Stimulated activated effector memory CD8-positive, alpha-beta T cell treated with anti-CD3 and anti-CD28 coated beads, Interleukin-12 subunit alpha, Interleukin-12 subunit beta, amount 100 ng/mL, for 72 hours (primary cell): ENCODE results near the gene S100A7A.

Source experiments
- ATAC-seq: fragments of 150-1000 bp; cut with Tn5 transposase; 2 replicates; pipeline ENCODE4 v1.10.0; 2021
- DNase-seq, 2 donors: peaks; one replicate each; pipeline ENCODE4 v3.0.0; 2021 to 2022; ENCODE audit warnings: low spot score in 2 of 2
- H3K27ac Mint-ChIP-seq: one replicate; pipeline ENCODE4 v1.8.0; 2022; ENCODE audit warnings: mild to moderate bottlenecking, mixed read lengths
- H3K36me3 Mint-ChIP-seq: one replicate; pipeline ENCODE4 v1.8.0; 2022; ENCODE audit warnings: mild to moderate bottlenecking, mixed read lengths
- H3K4me1 Mint-ChIP-seq: one replicate; pipeline ENCODE4 v1.8.0; 2022; ENCODE audit warnings: mixed read lengths
- H3K4me3 Mint-ChIP-seq: one replicate; pipeline ENCODE4 v1.8.0; 2022; ENCODE audit warnings: mild to moderate bottlenecking, mixed read lengths
- H3K9me3 Mint-ChIP-seq: one replicate; pipeline ENCODE4 v1.8.0; 2022; ENCODE audit warnings: mixed read lengths

S100A7A gene

DNA sequence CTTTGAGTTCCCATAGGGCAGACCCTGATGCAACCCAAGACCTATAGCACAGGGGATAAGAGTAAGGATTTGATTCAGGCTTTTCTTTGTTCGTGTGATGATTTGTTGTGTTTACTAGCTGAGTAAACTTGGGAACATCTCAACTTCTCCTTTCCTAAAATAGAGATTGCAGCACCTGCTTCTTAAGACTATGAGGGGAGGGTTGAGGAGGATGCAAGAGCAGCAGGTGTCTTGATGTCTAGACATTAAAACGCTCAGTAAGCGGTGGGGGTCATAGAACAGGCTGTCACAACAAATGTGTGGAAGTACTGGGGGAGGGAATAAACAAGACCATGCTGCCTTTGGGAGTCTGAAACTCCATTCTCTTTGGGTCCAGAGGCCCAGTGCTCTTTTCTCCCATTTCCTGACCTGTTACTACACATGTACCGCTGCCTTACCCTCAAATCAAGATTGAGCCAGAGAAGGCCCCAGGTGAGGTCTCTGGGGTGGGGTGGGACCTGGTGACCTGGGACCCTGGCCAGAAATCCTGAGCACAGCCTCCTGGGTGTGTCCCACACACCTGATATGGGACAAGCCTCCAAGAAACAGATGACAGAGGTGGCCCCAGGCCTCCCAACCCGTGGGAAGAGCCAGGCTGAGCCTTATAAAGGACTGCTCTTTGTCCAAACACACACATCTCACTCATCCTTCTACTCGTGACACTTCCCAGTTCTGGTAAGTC is at the start of gene S100A7A:
TSS of gene S100A7A (plus strand) at position 671 of the 721 bp plus-strand sequence. CDS start 1,563 bp downstream, outside the sequence.
- ATAC-seq = no peak
- H3K9me3 Mint-ChIP-seq = no peaks in the 10 kb centered on the region
- H3K36me3 Mint-ChIP-seq = no peaks in the 10 kb centered on the region
- DNase-seq = no peak
- no peaks in the 10 kb centered on the region for H3K4me1 Mint-ChIP-seq
- H3K27ac Mint-ChIP-seq = no peak within 1 kb of the TSS
- no peak within 1 kb of the TSS for H3K4me3 Mint-ChIP-seq

DNA sequence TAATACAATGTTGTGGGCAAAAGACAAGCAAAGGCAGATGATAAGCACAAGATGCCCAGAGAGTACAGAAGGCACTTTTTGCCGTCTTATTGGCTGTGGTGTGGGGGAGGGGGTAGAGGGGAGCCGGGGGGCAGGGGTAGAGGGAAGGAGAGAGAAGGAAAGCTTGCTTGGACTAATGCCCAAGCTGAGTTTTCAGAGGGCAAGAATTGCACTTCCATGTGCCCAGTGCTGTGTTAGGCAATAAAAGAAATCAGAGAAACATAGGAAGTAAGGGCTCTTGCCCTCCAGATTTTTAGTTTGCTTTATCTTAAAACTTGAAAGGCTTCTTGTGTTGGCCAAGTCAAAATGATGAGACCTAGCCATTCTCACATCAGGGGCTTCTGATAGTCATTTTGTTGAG is 49.2 kb upstream of the S100A7A start:
- H3K36me3 Mint-ChIP-seq = no peaks in the 10 kb centered on the region
- no peak for ATAC-seq
- DNase-seq = no peak
- H3K9me3 Mint-ChIP-seq = no peaks in the 10 kb centered on the region
- no peaks in the 10 kb centered on the region for H3K4me1 Mint-ChIP-seq
- H3K27ac Mint-ChIP-seq = no peak overlapping the region
- H3K4me3 Mint-ChIP-seq = no peak overlapping the region

DNA sequence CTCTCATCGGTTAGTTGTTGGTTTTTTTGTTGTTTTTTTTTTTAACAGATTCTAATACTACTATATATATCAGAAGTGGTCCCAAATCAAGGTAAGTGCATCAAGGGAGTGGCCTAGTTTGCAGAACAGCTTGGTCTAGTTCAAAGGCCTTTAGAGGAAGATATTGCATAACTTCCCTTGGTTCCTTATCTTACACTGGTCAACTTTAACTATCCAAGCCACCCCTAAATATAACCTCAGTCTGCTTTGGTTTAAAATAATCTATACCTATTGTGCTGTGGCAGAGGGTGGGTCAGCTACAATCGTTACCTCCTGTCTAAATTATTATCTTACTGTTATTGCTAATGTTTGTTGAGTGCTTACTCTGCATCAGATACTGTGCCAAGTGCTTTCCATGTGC is 47.8 kb upstream of the S100A7A start:
- no peaks in the 10 kb centered on the region for H3K9me3 Mint-ChIP-seq
- no peak overlapping the region for H3K27ac Mint-ChIP-seq
- H3K4me3 Mint-ChIP-seq = no peak overlapping the region
- no peaks in the 10 kb centered on the region for H3K4me1 Mint-ChIP-seq
- no peak for DNase-seq
- no peaks in the 10 kb centered on the region for H3K36me3 Mint-ChIP-seq
- ATAC-seq = no peak

DNA sequence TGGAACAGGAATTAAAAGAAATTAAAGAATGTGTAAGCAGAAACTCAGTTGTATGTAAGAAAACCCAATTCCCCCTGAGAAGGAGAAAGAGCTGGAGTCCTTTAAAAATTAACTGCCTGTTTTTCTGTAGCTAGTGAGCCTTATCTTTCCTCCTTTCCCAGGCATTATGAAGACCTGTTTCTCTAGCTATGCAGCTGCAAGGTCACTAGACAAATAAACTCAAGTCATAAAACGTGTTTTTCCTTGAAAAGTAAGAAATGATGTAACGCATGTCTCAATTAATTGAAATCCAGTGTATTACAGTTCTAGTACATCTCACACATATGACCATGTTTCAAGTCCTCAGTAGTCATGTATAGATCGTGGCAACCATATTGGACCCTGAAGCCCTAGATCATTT is 46.2 kb upstream of the S100A7A start:
- Mint-ChIP-seq H3K4me1 (no peaks in the 10 kb centered on the region), H3K27ac (no peak overlapping the region), H3K9me3 (no peaks in the 10 kb centered on the region), H3K4me3 (no peak overlapping the region), H3K36me3 (no peaks in the 10 kb centered on the region)
- ATAC-seq = no peak
- no peak for DNase-seq

DNA sequence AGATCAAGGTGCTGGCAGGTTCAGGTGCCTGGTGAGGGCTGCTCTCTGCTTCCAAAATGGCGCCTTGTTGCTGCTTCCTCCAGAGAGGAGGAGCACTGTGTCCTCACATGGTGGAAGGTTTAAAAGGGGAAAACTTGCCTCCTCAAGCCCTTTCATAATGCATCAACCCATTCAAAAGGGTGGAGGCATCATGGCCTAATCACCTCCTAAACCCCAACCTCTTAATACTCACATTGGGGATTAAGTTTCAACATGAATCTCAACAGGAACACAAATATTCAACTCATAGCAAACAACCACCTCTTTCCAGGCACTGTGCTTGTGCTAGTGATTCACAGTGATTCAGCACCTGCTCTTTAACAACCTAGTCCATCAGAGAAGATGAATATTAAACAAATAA is 45.1 kb upstream of the S100A7A start:
- Mint-ChIP-seq H3K4me1 (no peaks in the 10 kb centered on the region), H3K36me3 (no peaks in the 10 kb centered on the region), H3K9me3 (no peaks in the 10 kb centered on the region), H3K4me3 (no peak overlapping the region), H3K27ac (no peak overlapping the region)
- no peak for ATAC-seq
- DNase-seq = no peak

DNA sequence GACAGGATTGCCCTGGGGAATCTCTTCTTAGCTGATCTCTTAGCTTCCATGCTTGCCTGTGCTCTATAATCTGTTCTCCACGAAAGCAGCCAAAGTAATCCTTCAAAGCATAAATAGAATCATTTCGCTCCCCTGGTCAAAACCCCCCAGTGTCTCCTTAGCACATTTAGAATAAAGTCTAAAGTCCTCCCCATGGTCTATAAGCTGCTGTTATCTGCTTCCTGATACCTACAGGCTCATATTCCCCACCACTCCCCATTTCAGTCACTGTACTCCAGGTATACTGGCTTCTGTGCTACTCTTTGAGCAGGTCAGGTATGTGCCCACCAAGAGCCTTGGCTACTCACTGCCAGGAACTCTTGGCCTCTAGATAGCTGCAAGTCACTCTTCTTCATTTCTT is 43.7 kb upstream of the S100A7A start:
- H3K4me1 Mint-ChIP-seq = no peaks in the 10 kb centered on the region
- DNase-seq (no peak), ATAC-seq (no peak)
- H3K36me3 Mint-ChIP-seq = no peaks in the 10 kb centered on the region
- H3K4me3 Mint-ChIP-seq = no peak overlapping the region
- H3K9me3 Mint-ChIP-seq = no peaks in the 10 kb centered on the region
- no peak overlapping the region for H3K27ac Mint-ChIP-seq

DNA sequence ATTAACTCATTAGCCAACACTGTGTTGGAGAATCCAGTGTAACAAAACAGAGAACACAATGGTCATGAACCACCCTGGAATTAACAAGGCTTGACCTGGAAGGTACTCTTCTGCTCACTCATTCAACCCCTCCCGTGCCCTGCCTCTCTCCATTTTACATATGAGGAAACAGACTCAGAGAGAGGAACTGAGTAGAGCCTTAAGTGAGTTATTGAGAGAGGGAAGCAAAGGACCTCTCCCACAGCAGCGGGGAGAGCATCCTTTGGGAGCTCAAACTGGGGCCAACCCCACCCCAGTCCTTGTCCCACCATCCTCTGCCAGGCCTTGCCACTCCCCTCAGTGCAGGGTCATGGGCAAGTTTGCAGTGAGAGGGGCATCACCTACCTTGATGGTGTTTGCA is 42.2 kb upstream of the S100A7A start:
- Mint-ChIP-seq H3K36me3 (no peaks in the 10 kb centered on the region), H3K27ac (no peak overlapping the region), H3K4me3 (no peak overlapping the region), H3K4me1 (no peaks in the 10 kb centered on the region), H3K9me3 (no peaks in the 10 kb centered on the region)
- ATAC-seq (no peak), DNase-seq (no peak)

DNA sequence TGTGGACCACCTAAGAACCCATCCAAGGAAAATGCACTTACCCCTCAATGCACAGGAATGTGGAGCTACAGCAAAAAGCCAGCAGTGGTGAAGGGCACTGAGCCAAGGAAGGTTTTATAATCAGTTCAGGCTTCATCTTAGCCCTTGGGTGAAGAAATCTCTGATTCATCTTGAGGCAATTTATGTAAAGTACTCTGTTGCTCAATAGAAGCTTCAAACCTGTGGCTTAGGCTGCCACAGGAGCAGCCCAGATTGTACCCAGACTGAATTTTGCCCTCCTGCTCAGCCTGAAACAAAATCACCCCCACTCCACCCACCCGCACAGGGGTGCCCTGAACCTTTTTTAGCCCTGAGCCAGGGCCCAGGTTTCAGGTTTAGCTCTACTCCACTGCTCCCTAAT is 40.8 kb upstream of the S100A7A start, which contains the start of gene S100A12:
TSS of gene S100A12 (minus strand) at position 111 of the 400 bp plus-strand sequence. CDS start 1,029 bp downstream, outside the sequence.
- Mint-ChIP-seq H3K4me3 (no peak within 1 kb of the TSS), H3K9me3 (no peaks in the 10 kb centered on the region), H3K27ac (no peak within 1 kb of the TSS), H3K4me1 (no peaks in the 10 kb centered on the region), H3K36me3 (no peaks in the 10 kb centered on the region)
- DNase-seq = no peak
- no peak for ATAC-seq

DNA sequence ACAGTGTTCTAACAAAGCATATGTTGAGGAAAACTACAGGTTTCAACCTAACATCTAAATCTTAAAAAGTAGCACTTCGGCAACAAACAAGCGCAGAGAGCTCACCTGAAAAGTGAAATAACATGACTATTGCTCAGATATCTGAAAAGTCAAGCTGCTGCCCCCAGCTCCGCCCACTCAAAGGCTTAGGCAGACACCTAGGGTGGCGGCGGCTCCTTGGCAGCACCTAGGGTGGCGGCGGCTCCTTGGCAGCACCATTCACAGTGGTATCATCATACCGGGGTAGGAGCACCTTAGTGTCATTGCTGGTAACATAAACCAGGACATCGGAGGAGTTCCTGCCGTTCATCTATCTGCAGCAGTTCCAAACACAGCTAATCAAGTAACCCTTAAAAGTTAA is 36.7 kb upstream of the S100A7A start:
- H3K9me3 Mint-ChIP-seq = peaks cover 11% of the 10 kb centered on the region
- no peaks in the 10 kb centered on the region for H3K36me3 Mint-ChIP-seq
- H3K4me1 Mint-ChIP-seq = no peaks in the 10 kb centered on the region
- DNase-seq = no peak
- no peak overlapping the region for H3K4me3 Mint-ChIP-seq
- ATAC-seq = no peak
- no peak overlapping the region for H3K27ac Mint-ChIP-seq

DNA sequence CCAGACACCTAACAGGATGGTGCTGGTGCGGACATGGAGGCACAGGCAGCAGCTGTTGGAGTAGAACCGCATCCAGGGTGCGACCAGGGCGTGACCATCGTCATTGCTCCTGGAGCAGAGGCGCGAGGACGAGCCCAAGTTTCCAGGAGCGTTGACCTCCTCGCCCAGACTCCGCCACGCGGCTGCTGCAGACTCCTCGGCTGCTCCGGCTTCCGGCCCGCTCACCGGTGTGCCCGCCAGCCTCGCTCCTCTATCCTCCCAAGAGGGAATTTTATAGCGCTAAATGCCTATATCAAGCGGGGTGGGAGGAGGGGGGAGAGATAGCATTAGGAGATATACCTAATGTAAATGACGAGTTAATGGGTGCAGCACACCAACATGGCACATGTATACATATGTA is 35.6 kb upstream of the S100A7A start:
- DNase-seq = no peak
- ATAC-seq = no peak
- no peak overlapping the region for H3K27ac Mint-ChIP-seq
- no peaks in the 10 kb centered on the region for H3K4me1 Mint-ChIP-seq
- no peaks in the 10 kb centered on the region for H3K36me3 Mint-ChIP-seq
- peaks cover 11% of the 10 kb centered on the region for H3K9me3 Mint-ChIP-seq
- no peak overlapping the region for H3K4me3 Mint-ChIP-seq

DNA sequence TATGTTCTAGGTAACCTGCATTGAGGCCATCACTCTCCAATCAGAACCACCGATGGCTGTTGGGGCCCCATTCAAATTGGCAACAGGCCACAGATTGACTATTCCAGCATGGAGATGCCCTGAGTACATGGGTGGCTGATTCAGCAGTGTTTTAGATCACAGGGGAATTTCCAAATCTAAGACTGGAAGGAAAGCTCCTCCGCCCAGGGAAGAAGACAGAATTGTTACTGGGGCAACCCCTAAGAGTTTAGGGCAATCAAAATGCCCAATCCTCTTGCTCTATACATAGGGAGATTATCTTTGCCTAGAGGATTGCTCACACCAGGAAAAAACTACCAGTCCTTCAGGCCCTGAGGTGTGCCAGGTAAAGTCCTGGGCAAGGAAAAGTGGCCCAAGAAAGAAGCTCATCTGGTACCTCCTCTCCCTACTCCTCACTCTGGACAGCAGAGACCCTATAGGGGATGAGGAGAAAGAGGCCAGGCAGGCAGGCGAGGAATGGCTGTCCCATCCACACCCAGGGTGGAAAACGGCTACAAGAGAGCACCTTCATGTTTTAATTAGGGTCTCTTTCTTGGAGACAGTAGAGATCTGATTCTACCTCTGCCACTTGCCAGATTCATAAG is 31.3 kb upstream of the S100A7A start:
- DNase-seq (no peak), ATAC-seq (no peak)
- H3K27ac Mint-ChIP-seq = no peak overlapping the region
- H3K36me3 Mint-ChIP-seq = no peaks in the 10 kb centered on the region
- no peak overlapping the region for H3K4me3 Mint-ChIP-seq
- H3K9me3 Mint-ChIP-seq = peaks cover 11% of the 10 kb centered on the region
- no peaks in the 10 kb centered on the region for H3K4me1 Mint-ChIP-seq

DNA sequence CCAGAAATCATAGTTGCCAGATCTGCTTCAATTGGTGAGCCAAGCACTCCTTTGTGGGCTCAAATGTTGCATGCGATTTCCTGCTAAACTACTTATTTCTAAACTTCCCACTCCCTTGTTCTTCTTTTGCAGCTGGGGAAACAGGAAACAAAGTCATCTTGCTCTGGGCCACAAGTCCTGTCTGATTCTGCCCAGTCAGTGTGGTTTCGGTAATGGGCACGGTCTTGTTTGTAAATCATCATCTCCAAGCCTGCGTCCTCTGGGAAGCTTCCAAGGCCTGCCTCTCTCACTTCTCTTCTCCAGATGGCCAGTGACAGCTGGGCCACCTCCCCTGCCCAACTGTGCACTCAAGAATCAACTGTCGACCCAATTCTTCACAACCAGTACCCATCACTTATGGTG is 29.8 kb upstream of the S100A7A start:
- H3K9me3 Mint-ChIP-seq = peaks cover 5% of the 10 kb centered on the region
- DNase-seq = no peak
- no peak for ATAC-seq
- no peak overlapping the region for H3K27ac Mint-ChIP-seq
- H3K4me3 Mint-ChIP-seq = no peak overlapping the region
- no peaks in the 10 kb centered on the region for H3K4me1 Mint-ChIP-seq
- H3K36me3 Mint-ChIP-seq = no peaks in the 10 kb centered on the region

DNA sequence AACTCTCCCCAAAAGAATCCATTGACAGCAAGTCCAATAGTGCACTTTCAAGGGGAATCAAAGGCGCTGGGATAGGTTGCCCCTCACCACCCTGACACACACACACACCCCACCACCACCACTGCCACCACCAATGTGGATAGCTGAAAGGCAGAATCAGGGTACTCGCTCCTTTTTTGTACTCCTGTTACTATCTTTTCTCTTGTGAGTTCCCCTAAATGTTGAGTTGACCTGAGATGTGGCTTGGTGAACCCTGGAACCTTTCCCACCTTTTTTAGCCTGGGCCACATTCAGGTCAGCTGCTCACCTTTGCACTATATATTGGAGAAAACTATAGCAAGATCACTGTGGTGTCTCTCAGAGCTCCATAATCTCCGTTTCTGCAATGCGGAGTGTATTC is 29.3 kb upstream of the S100A7A start:
- no peaks in the 10 kb centered on the region for H3K4me1 Mint-ChIP-seq
- H3K4me3 Mint-ChIP-seq = no peak overlapping the region
- H3K9me3 Mint-ChIP-seq = peaks cover 1% of the 10 kb centered on the region
- no peak overlapping the region for H3K27ac Mint-ChIP-seq
- ATAC-seq (no peak), DNase-seq (no peak)
- no peaks in the 10 kb centered on the region for H3K36me3 Mint-ChIP-seq

DNA sequence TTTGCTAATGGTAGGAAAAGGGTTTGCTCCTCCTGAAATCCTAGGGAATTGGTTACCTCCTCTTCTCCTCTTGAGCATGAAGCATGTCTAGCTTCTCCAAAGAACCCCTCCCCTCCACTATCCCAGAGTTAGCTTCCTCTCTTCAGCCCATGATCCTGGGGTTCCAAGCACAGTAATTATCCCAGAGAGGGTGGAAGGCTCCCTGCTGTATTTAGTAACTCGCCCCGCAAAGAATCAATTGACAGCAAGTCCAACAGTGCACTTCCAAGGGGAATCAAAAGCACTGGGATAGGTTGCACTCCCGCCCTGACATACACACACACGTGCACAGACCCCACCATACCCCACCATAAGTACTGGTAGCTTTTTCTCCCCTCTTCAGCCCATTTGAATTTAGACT is 28.5 kb upstream of the S100A7A start:
- ATAC-seq = no peak
- Mint-ChIP-seq H3K9me3 (no peaks in the 10 kb centered on the region), H3K4me3 (no peak overlapping the region), H3K4me1 (no peaks in the 10 kb centered on the region), H3K27ac (no peak overlapping the region), H3K36me3 (no peaks in the 10 kb centered on the region)
- no peak for DNase-seq

DNA sequence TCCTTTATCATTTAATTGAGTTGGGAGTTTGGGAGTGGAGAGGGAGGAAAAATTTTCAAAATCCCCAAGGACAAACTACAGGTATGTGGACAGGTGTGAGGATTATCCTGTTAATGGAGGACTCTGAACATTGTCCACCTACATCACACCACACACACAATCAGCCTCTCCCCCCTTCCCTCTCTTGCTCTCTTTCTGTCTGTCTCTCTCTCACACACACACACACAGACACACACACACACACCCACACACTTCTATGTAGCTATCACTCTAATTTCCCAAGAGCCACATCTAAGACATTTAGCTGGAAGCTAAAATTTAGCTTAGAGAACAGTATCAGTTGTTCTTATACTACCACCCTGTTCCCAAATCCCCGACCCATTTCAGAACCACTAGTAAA is 26.9 kb upstream of the S100A7A start:
- no peaks in the 10 kb centered on the region for H3K9me3 Mint-ChIP-seq
- ATAC-seq (no peak), DNase-seq (peak in 1 of 2 donors; percentile 29)
- H3K4me1 Mint-ChIP-seq = no peaks in the 10 kb centered on the region
- no peak overlapping the region for H3K4me3 Mint-ChIP-seq
- no peak overlapping the region for H3K27ac Mint-ChIP-seq
- H3K36me3 Mint-ChIP-seq = no peaks in the 10 kb centered on the region
